Lower lobe of right lung (tissue), 2 donors: ENCODE results near the gene FCHO2. TPM values are rescaled to one million over a fixed set of nuclear protein-coding genes. Genes with fewer than 3 reads are reported as not detected.

Experiments used
- ATAC-seq, 2 donors: fragments of 200-7000 bp; cut with Tn5 transposase; one replicate each; pipeline ENCODE4 v1.9.1; 2020 to 2022; ENCODE audit warnings: mild to moderate bottlenecking in 2 of 2, moderate library complexity in 2 of 2
- DNase-seq: peaks from one replicate; pipeline ENCODE4 v3.0.0-alpha.2; 2020
- H3K27ac ChIP-seq: fragments of 200-600 bp; one replicate; pipeline ENCODE4 v1.8.0; 2022
- H3K27me3 ChIP-seq: fragments of 200-600 bp; one replicate; pipeline ENCODE4 v1.8.0; 2022; ENCODE audit warnings: low read depth
- H3K36me3 ChIP-seq: fragments of 200-600 bp; one replicate; pipeline ENCODE4 v1.8.0; 2022; ENCODE audit warnings: mild to moderate bottlenecking
- H3K4me1 ChIP-seq: fragments of 200-600 bp; one replicate; pipeline ENCODE4 v1.8.0; 2022
- H3K4me3 ChIP-seq: fragments of 200-600 bp; one replicate; pipeline ENCODE4 v1.8.0; 2022; ENCODE audit warnings: mild to moderate bottlenecking
- H3K9me3 ChIP-seq: fragments of 200-600 bp; one replicate; pipeline ENCODE4 v1.8.0; 2022
- CTCF ChIP-seq: fragments of 200-600 bp; IDR thresholded peaks from one replicate; pipeline ENCODE4 v1.8.0; 2022; ENCODE audit warnings: antibody characterized with exemption, mild to moderate bottlenecking
- intact Hi-C: fragments of 100-400 bp; cut with DNase I; formaldehyde crosslinking; loops from one replicate; pipeline ENCODE4 v1.11.0; 2022
- total RNA-seq: library from RNA; stranded (reverse); fragmentation: NEBNext Ultra II Directional; extraction: Animal tissue kit (Norgen Biotek cat#: 25700); gene quantifications from one replicate; pipeline ENCODE4 v1.2.1, GENCODE V29; 2021
- donor health status: DM: no; HTN: yes; CAD: no; lungs with severe emphysema.

FCHO2 gene
- total RNA-seq, 1 donor from 2014 or later, result 89.9 TPM

DNA sequence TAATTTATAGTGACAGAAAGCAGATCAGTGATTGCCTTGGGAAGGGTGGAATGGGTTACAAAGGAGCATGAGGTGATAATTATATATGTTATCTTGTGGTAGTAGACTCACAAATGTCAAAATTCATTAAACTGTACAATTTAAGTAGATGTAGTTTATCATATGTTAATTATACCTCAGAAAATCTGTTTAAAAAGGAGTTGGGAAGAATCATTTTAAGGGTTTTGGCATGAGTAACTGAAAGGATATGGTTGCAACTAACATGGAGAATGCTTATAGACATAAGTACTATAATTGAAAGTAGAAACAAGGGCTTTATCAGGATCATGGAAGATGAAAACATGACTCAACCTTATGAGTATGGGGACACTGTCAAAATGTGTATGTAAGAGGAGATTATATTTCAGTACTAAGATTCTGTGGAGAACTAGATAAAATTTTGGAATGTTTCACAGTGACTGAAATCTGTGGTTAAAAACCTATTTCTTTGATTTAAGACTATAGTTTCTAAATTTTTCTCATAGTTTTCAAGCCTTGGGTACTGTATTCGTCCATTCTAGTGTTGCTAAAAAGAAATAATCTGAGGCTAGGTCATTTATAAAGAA, 73.3 kb downstream of the FCHO2 start:
- H3K27ac ChIP-seq, result no peak overlapping the region
- TF ChIP-seq CTCF, result no peak
- no peaks in the 10 kb centered on the region for H3K9me3 ChIP-seq
- no peak for DNase-seq
- H3K27me3 ChIP-seq, result no peaks in the 10 kb centered on the region
- peaks cover 6% of the 10 kb centered on the region for H3K4me1 ChIP-seq
- peaks cover 45% of the 10 kb centered on the region for H3K36me3 ChIP-seq
- ATAC-seq, result no peak
- intact Hi-C loops, result no loop called here
- H3K4me3 ChIP-seq, result no peak overlapping the region

- intact Hi-C loops, result no loop called here
These were observed 74.7 kb downstream of the FCHO2 start for GRCh38 chr5:73030531-73030930.

GRCh38 chr5:73030995-73031394, 75.2 kb downstream of the FCHO2 start:
- no peak overlapping the region for H3K27ac ChIP-seq
- H3K27me3 ChIP-seq, result no peaks in the 10 kb centered on the region
- H3K4me3 ChIP-seq, result no peak overlapping the region
- no peak for TF ChIP-seq CTCF
- intact Hi-C loops, result no loop called here
- ATAC-seq (peak; percentile 76 to 93), DNase-seq (no peak)
- no peaks in the 10 kb centered on the region for H3K9me3 ChIP-seq
- H3K36me3 ChIP-seq, result peaks cover 45% of the 10 kb centered on the region
- peaks cover 6% of the 10 kb centered on the region for H3K4me1 ChIP-seq

More at GRCh38 chr5:73030531-73030930, 74.7 kb downstream of the FCHO2 start:
- no peak for DNase-seq
- no peaks in the 10 kb centered on the region for H3K9me3 ChIP-seq
- no peaks in the 10 kb centered on the region for H3K27me3 ChIP-seq
- peaks cover 45% of the 10 kb centered on the region for H3K36me3 ChIP-seq
- H3K4me1 ChIP-seq, result peaks cover 6% of the 10 kb centered on the region
- TF ChIP-seq CTCF, result no peak
- H3K27ac ChIP-seq, result no peak overlapping the region
- no peak overlapping the region for H3K4me3 ChIP-seq
- peak; percentile 64 to 67 for ATAC-seq

DNA sequence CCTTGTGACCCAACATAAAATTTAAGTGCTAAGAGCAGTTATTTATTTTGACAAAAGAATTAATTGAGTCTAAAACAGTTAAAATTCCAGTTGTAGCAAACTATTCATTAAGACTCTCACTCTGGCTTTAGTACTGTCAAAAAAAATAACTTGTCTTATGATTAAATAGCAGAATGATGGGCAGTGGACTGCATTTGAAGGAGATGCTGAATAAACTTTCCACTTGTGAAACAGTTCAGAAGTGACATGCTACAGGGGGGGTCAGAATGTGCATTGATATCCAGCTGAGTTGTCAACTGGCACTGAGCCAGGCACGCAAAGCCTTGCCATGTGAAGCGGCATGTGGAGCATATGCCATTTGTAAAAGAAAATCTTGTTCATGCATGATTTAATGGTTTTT, 76.0 kb downstream of the FCHO2 start:
- Histone ChIP-seq H3K9me3 (no peaks in the 10 kb centered on the region), H3K27ac (no peak overlapping the region)

GRCh38 chr5:73032635-73033034, 76.8 kb downstream of the FCHO2 start:
- Histone ChIP-seq H3K36me3 (peaks cover 46% of the 10 kb centered on the region), H3K27me3 (no peaks in the 10 kb centered on the region), H3K9me3 (no peaks in the 10 kb centered on the region), H3K27ac (no peak overlapping the region), H3K4me1 (peaks cover 6% of the 10 kb centered on the region), H3K4me3 (no peak overlapping the region)
- ATAC-seq, result no peak
- intact Hi-C loops, result no loop called here
- no peak for DNase-seq
- no peak for TF ChIP-seq CTCF

More for the DNA sequence above, 76.0 kb downstream of the FCHO2 start:
- DNase-seq (no peak), ATAC-seq (no peak)
- H3K36me3 ChIP-seq, result peaks cover 44% of the 10 kb centered on the region
- no peaks in the 10 kb centered on the region for H3K27me3 ChIP-seq
- intact Hi-C loops, result no loop called here
- TF ChIP-seq CTCF, result no peak
- H3K4me3 ChIP-seq, result no peak overlapping the region
- peaks cover 6% of the 10 kb centered on the region for H3K4me1 ChIP-seq
